ENCODE results near the gene TM9SF2.
"Not testable (repeated sequence)": the region's sequence is repeated elsewhere in the genome, so short reads cannot be mapped to it uniquely, and the experiment has no call there.

The TM9SF2 gene

GRCh38 chr13:99501184-99501847, at the start of gene TM9SF2:
Gene TM9SF2, plus strand, starts transcription at chr13:99501472. Its CDS starts 135 bp downstream, at chr13:99501607.
- peak; percentile 84 for DNase-seq

- no peak for DNase-seq
Observed at GRCh38 chr13:99454518-99455183, 46.6 kb upstream of the TM9SF2 start.

- no peak for DNase-seq
Observed at GRCh38 chr13:99459099-99459850, 42.0 kb upstream of the TM9SF2 start.

GRCh38 chr13:99460802-99461201, 40.5 kb upstream of the TM9SF2 start:
- not testable (repeated sequence) for DNase-seq

GRCh38 chr13:99463646-99464397, 37.5 kb upstream of the TM9SF2 start:
- DNase-seq, result no peak

GRCh38 chr13:99464441-99464949, 36.8 kb upstream of the TM9SF2 start:
- DNase-seq, result no peak

GRCh38 chr13:99465454-99465853, 35.8 kb upstream of the TM9SF2 start:
- DNase-seq, result peak; percentile 19

- no peak for DNase-seq
Observed at GRCh38 chr13:99467764-99468163, 33.5 kb upstream of the TM9SF2 start.

- no peak for DNase-seq
Observed at GRCh38 chr13:99469041-99469440, 32.2 kb upstream of the TM9SF2 start.

GRCh38 chr13:99470027-99470426, 31.2 kb upstream of the TM9SF2 start:
- no peak for DNase-seq

GRCh38 chr13:99471221-99472121, 29.8 kb upstream of the TM9SF2 start:
- DNase-seq, result no peak

- DNase-seq, result no peak
Observed at GRCh38 chr13:99472122-99472440, 29.2 kb upstream of the TM9SF2 start.

- no peak for DNase-seq
Observed at GRCh38 chr13:99473515-99473914, 27.8 kb upstream of the TM9SF2 start.

GRCh38 chr13:99476648-99477047, 24.6 kb upstream of the TM9SF2 start:
- no peak for DNase-seq

- DNase-seq, result no peak
Observed at GRCh38 chr13:99477493-99477892, 23.8 kb upstream of the TM9SF2 start.

- no peak for DNase-seq
Observed at GRCh38 chr13:99481366-99481765, 19.9 kb upstream of the TM9SF2 start.

GRCh38 chr13:99484473-99484872, 16.8 kb upstream of the TM9SF2 start:
- no peak for DNase-seq

GRCh38 chr13:99486996-99487395, 14.3 kb upstream of the TM9SF2 start:
- no peak for DNase-seq

GRCh38 chr13:99489028-99489427, 12.2 kb upstream of the TM9SF2 start:
- DNase-seq, result no peak

- not testable (repeated sequence) for DNase-seq
Observed at GRCh38 chr13:99491750-99492149, 9.5 kb upstream of the TM9SF2 start.

- no peak for DNase-seq
Observed at GRCh38 chr13:99495466-99496183, 5.6 kb upstream of the TM9SF2 start.

Data from NCI-H1105 (cell line).